GM12878 (cell line): Measurements from ENCODE around the gene PDZD7. TPM values are rescaled to one million over a fixed set of nuclear protein-coding genes. Genes with fewer than 3 reads are reported as not detected.

Source experiments
- ATAC-seq: fragments of 200-7000 bp; cut with Tn5 transposase; 3 replicates; pipeline ENCODE4 v1.9.1; 2020; ENCODE audit warnings: mild to moderate bottlenecking, moderate library complexity
- BruUV-seq: library from RNA; stranded (reverse); fragments of 400-500 nt; replicated peaks from 2 replicates; lab custom pipeline; 2021; lab: Mats Ljungman, UMichigan
- CTCF ChIA-PET: fragments of 300-600 bp; sonication (Branson Sonifier 250); formaldehyde crosslinking; extraction: SDS; loops from one replicate; lab custom pipeline; 2021; ENCODE audit warnings: inconsistent platforms; lab: Yijun Ruan, JAX
- POLR2A ChIA-PET: fragments of 350-600 bp; formaldehyde crosslinking; extraction: SDS; loops from one replicate; lab custom pipeline; 2021; ENCODE audit warnings: inconsistent platforms; lab: Charles Lee
- RAD21 ChIA-PET: fragments of 300-600 bp; sonication (Branson Sonifier 250); formaldehyde crosslinking; loops from one replicate; lab custom pipeline; 2023; ENCODE audit warnings: antibody characterized with exemption; ENCODE audit not compliant: unreplicated experiment; lab: Charles Lee
- SMC1A ChIA-PET: fragments of 300-600 bp; sonication (Branson Sonifier 250); formaldehyde crosslinking; loops from one replicate; lab custom pipeline; 2023; ENCODE audit not compliant: unreplicated experiment, uncharacterized antibody; lab: Charles Lee
- DNase-seq: peaks from one replicate; pipeline ENCODE4 v3.0.0-alpha.2; 2011; ENCODE audit warnings: low read depth, low spot score
- FAIRE-seq: peaks from 3 replicates; lab custom pipeline; 2011; peaks lifted over from hg19 to GRCh38; lab: Jason Lieb, UNC
- H2AFZ ChIP-seq: 2 replicates; pipeline ENCODE4 v1.6.0; 2011; ENCODE audit warnings: low read depth, low read length, control low read depth; ENCODE audit not compliant: control insufficient read depth
- H3K27ac ChIP-seq: 2 replicates; pipeline ENCODE4 v1.5.1; 2011; ENCODE audit warnings: control low read depth; ENCODE audit not compliant: control insufficient read depth, insufficient read depth
- H3K27me3 ChIP-seq, 2 experiments: replicated peaks in 1 of 2; 2 replicates each; pipeline versions ENCODE4 v1.6.0 to v1.6.1; 2011; ENCODE audit warnings: low read length in 1 of 2; ENCODE audit not compliant: control insufficient read depth in 2 of 2, insufficient read depth in 2 of 2
- H3K36me3 ChIP-seq, 2 experiments: 2 replicates each; pipeline ENCODE4 v1.5.1; 2011; ENCODE audit warnings: low read length in 1 of 2; ENCODE audit not compliant: control insufficient read depth in 2 of 2, insufficient read depth in 2 of 2
- H3K4me1 ChIP-seq: 2 replicates; pipeline ENCODE4 v1.6.1; 2011; ENCODE audit warnings: mild to moderate bottlenecking, low read length, moderate library complexity, mixed read lengths; ENCODE audit not compliant: control insufficient read depth, insufficient read depth
- H3K4me2 ChIP-seq: 2 replicates; pipeline ENCODE4 v1.6.0; 2011; ENCODE audit warnings: control low read depth; ENCODE audit not compliant: control insufficient read depth, insufficient read depth
- H3K4me3 ChIP-seq: fragments of 200-600 bp; sonication (generic); 2 replicates; pipeline ENCODE4 v1.5.1; 2016
- H3K79me2 ChIP-seq: 2 replicates; pipeline ENCODE4 v1.6.0; 2011; ENCODE audit warnings: low read length; ENCODE audit not compliant: control insufficient read depth, insufficient read depth
- H3K9ac ChIP-seq: 2 replicates; pipeline ENCODE4 v1.8.0; 2011; ENCODE audit warnings: low read length, control low read depth, mixed read lengths; ENCODE audit not compliant: control insufficient read depth, insufficient read depth
- H3K9me3 ChIP-seq: replicated peaks from 3 replicates; pipeline ENCODE4 v1.5.1; 2011; ENCODE audit warnings: mild to moderate bottlenecking, low read length; ENCODE audit not compliant: control insufficient read depth, insufficient read depth
- H4K20me1 ChIP-seq: 2 replicates; pipeline ENCODE4 v1.6.0; 2011; ENCODE audit not compliant: control insufficient read depth, insufficient read depth
- ATF7 ChIP-seq: fragments of 450-650 bp; IDR thresholded peaks from 2 replicates; pipeline ENCODE4 v1.6.1; 2016; ENCODE audit warnings: low read depth, mild to moderate bottlenecking
- BHLHE40 ChIP-seq, 2 experiments: fragments of 450-650 bp in 1 of 2; IDR thresholded peaks; 2 replicates each; pipeline ENCODE4 v1.6.1; 2011 to 2017; ENCODE audit warnings: low read depth in 2 of 2, borderline replicate concordance in 1 of 2, improper control_type of control experiment in 1 of 2, low read length in 1 of 2, mild to moderate bottlenecking in 1 of 2
- JUNB ChIP-seq: IDR thresholded peaks from 2 replicates; pipeline ENCODE4 v1.6.1; 2016; ENCODE audit warnings: antibody characterized with exemption, mild to moderate bottlenecking
- NRF1 ChIP-seq: conservative IDR thresholded peaks from 2 replicates; pipeline ENCODE4 v1.6.1; 2011; ENCODE audit warnings: mild to moderate bottlenecking, low read depth, low read length, improper control_type of control experiment
- PML ChIP-seq: IDR thresholded peaks from 2 replicates; pipeline ENCODE4 v1.6.1; 2012; ENCODE audit warnings: low read length, inconsistent platforms
- POLR2A ChIP-seq: IDR thresholded peaks from 2 replicates; pipeline ENCODE4 v1.6.1; 2011; ENCODE audit warnings: low read depth, mild to moderate bottlenecking, low read length
- RAD51 ChIP-seq: fragments of 450-650 bp; IDR thresholded peaks from 2 replicates; pipeline ENCODE4 v1.6.1; 2016; ENCODE audit warnings: moderate library complexity, mild to moderate bottlenecking, inconsistent platforms
- SPI1 ChIP-seq: IDR thresholded peaks from 2 replicates; pipeline ENCODE4 v1.6.1; 2011; ENCODE audit warnings: low read depth, mild to moderate bottlenecking, low read length, moderate library complexity, borderline replicate concordance; ENCODE audit not compliant: insufficient read depth
- STAT1 ChIP-seq: fragments of 450-650 bp; conservative IDR thresholded peaks from 2 replicates; pipeline ENCODE4 v1.6.1; 2014; ENCODE audit warnings: antibody characterized with exemption, mild to moderate bottlenecking
- YBX1 ChIP-seq: fragments of 450-650 bp; IDR thresholded peaks from 2 replicates; pipeline ENCODE4 v1.6.1; 2016; ENCODE audit warnings: antibody characterized with exemption
- YY1 ChIP-seq: IDR thresholded peaks from 2 replicates; pipeline ENCODE4 v1.6.1; 2011; ENCODE audit warnings: low read depth, mild to moderate bottlenecking, low read length
- ZBTB11 ChIP-seq: fragments of 450-650 bp; formaldehyde crosslinking; IDR thresholded peaks from 2 replicates; pipeline ENCODE4 v1.5.0; 2022; ENCODE audit warnings: mild to moderate bottlenecking, missing genetic modification characterization
- ZNF207 ChIP-seq: fragments of 450-650 bp; IDR thresholded peaks from 2 replicates; pipeline ENCODE4 v1.6.1; 2014; ENCODE audit warnings: antibody characterized with exemption, mild to moderate bottlenecking, borderline replicate concordance
- ZNF24 ChIP-seq: fragments of 450-650 bp; IDR thresholded peaks from 2 replicates; pipeline ENCODE4 v1.6.1; 2017; ENCODE audit warnings: antibody characterized with exemption, mild to moderate bottlenecking
- ZNF384 ChIP-seq: IDR thresholded peaks from 2 replicates; pipeline ENCODE4 v1.6.1; 2012; ENCODE audit warnings: low read depth, mild to moderate bottlenecking, low read length, improper control_type of control experiment, borderline replicate concordance
- WGBS: methylation state at CpG from one replicate; pipeline ENCODE4 v1.1.6; 2016; ENCODE audit warnings: low lambda C conversion rate; ENCODE audit not compliant: insufficient replicate concordance, insufficient coverage; ENCODE audit errors: missing lambda C conversion rate; 5-methylcytosine and 5-hydroxymethylcytosine counted together
- in situ Hi-C: fragments of 300-500 bp; cut with MboI; formaldehyde crosslinking; loops from 9 replicates; pipeline ENCODE4 v1.14.3; 2018; ENCODE audit warnings: mixed read lengths
- intact Hi-C: fragments of 100-400 bp; cut with micrococcal nuclease; formaldehyde crosslinking; loops from one replicate; pipeline ENCODE4 v1.14.2; 2022; ENCODE audit not compliant: unreplicated experiment
- polyA plus RNA-seq, 11 experiments: library from polyadenylated mRNA; depleted of rRNA in 4 of 11; unstranded in 6 of 11; stranded (reverse) in 5 of 11; fragments of >200 nt; fragmentation: Nextera tagmentation in 4 of 11; fragmentation: Illumina TruSeq in 1 of 11; extraction: Ambion mirVana in 4 of 11; extraction: Trizol in 1 of 11; gene quantifications; 1 replicate in 1 of 11; 2 replicates in 10 of 11; pipeline versions ENCODE4 v1.2.1 to v1.2.3, GENCODE V29; 2011 to 2016; ENCODE audit warnings: inconsistent platforms in 2 of 11, missing spikeins in 2 of 11, low read depth in 1 of 11
- total RNA-seq, 4 experiments: library from RNA; depleted of rRNA in 3 of 4; stranded (reverse); fragments of >200 nt in 3 of 4; fragmentation: Illumina TruSeq in 1 of 4; extraction: Trizol in 1 of 4; gene quantifications; 2 replicates each; pipeline versions ENCODE4 v1.2.1 to v1.2.3, GENCODE V29; 2013 to 2021
- TF ChIP-seq, protein P1 (sequence below): fragments of 150-350 bp; IDR thresholded peaks from 2 replicates; pipeline ENCODE4 v1.6.1; 2014; ENCODE audit warnings: mild to moderate bottlenecking, low read depth, low read length

Gene PDZD7
- total and polyA plus RNA-seq, 10 of the 15 experiments (the other 5 are each of a cell fraction or from before 2014, with no cell fraction given), result 0.01 to 0.20 (median 0.03) TPM; not detected in 7

DNA sequence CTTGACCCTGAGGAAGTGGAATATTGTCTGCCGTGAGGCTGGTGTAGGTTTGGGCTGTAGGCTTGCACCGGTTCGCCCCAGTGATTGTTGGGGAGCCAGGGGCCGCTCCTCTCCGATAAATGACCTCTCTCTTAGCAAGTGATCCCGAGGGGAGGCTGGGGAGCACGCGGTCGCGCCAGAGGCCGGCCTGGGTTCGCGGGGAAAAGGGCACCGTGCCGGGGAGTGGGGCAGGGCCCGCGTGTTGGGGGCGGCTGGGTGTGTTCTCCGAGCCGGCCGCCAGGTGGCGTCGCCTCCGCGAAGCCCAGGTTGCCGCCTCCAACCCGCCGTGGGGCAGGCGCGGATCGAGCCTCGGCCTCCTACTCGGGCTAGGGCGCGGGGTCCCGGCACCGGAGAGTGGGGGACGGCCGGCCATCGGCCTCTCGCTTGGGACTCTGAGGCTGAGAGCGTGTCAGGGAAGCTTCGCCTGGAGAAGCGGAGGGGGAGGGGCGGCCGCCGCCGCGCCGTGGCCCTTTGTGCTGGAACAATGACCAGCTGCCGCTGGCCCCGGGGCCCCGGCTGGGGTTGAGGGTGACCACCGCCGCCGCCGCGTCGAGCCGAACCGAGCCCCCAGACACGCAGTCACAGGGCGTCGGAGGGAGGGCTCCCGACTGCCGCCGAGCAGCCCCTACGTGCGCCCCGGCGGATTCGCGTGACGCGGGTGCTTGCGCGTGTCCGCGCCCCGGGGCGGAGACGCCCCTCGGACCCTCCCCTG, 31.8 kb downstream of the PDZD7 start (continued):
- peak; percentile 64 for TF ChIP-seq YY1
- TF ChIP-seq JUNB, result no peak
- no peak for TF ChIP-seq PML
- TF ChIP-seq ZNF24, result 0 out of 2 replicates have a peak, but pooled peaks have one; percentile 22
- TF ChIP-seq POLR2A, result peak; percentile 77
- no peak for TF ChIP-seq ATF7
- TF ChIP-seq, all 136 proteins: peak for 24

DNA sequence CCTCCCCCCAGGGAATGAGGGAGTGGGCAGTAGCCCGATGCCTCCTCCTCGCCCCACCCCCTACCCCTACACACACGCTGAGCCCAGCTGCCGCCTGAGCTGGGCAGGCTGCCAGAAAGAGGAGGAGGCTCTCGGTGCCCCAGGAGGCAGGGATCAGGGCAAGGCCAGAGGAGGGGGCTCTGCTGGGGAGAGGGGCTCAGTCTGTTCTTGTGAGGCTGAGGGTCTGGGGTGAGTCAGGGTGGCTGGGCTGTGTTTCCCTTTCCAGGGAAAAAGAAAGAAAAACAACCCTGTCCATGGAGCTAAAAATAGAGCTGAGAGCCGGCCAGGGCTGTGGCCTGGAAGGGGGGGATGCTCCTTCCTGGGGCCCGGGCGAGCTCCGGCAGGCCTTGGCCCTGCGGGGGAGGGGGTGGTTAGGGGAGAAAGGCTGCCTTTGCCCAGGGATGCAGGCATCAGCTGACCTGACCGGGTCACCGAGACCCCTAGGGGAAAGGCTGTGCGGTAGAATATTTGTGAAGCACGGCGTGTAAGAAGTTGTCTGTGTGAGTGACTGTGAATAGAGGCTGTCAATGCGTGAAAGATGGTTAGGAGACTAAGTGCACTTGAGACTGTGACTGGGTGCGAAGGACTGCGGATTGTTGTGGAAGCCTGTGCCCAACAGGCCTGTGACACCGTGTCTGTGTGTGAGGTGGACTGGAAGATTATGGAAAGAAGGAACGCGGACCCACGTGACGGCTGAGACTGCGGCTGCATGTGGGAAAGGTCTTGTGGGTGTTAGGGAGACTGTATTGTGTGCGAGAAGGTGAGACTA, 32.5 kb downstream of the PDZD7 start:
- Histone ChIP-seq H3K4me1 (peaks cover 17% of the 10 kb centered on the region), H3K27me3 (no peaks in the 10 kb centered on the region), H3K9me3 (no peaks in the 10 kb centered on the region), H2AFZ (peak overlapping the region; percentile 90), H3K4me2 (peak overlapping the region; percentile 99), H3K27ac (peak overlapping the region; percentile 88), H3K79me2 (peaks cover 10% of the 10 kb centered on the region), H4K20me1 (no peaks in the 10 kb centered on the region), H3K36me3 (peaks cover 0 to 2% of the 10 kb centered on the region in 2 experiments; a peak in 2 of 4 replicates), H3K4me3 (peak overlapping the region; percentile 86), H3K9ac (peak overlapping the region; percentile 63)
- 9% methylated on average over 22 of the region's 25 CpGs for WGBS
- ChIA-PET RAD21 (interaction anchor here (0.6 to 4.6 kb wide), 14 partner anchors 11 to 1249 kb away, joined by 3 to 26 read pairs (median 4); partner anchors contain the start of genes KAZALD1, MRPL43, PDZD7 and SFXN3), SMC1A (interaction anchor here (1.4 to 2.0 kb wide), 4 partner anchors 12 to 43 kb away, joined by 4 to 9 read pairs (median 6); no protein-coding TSS in a partner anchor), POLR2A (interaction anchor here (0.6 to 3.8 kb wide), 10 partner anchors 12 to 491 kb away, joined by 3 to 23 read pairs (median 4); partner anchors contain the start of genes KAZALD1, MRPL43 and TWNK), CTCF (interaction anchor here (0.6 to 5.7 kb wide), 29 partner anchors 8 to 997 kb away, joined by 3 to 91 read pairs (median 4); partner anchors contain the start of genes KAZALD1, MRPL43, PDZD7 and SEMA4G)
- ATAC-seq (peak; percentile 60), FAIRE-seq (no peak), DNase-seq (no peak)
- in situ Hi-C loops (no loop called here), intact Hi-C loops (loop anchor here (5.0 kb wide), 1 partner anchor 86 kb away; the partner anchor contains the start of gene SLF2)
- no TSS peak for BruUV-seq
- TF ChIP-seq NRF1 (no peak), SPI1 (peak; percentile 43; the same call in 1 of the 2 replicates), ZNF207 (no peak), STAT1 (no peak), ZBTB11 (CRISPR knock-in tag) (no peak), ZNF384 (no peak), RAD51 (peak; percentile 70; the same call in 1 of the 2 replicates), YBX1 (no peak), BHLHE40 (IDR thresholded peaks at IDR 0.05; ENCODE audit: borderline replicate concordance in 1 of 2, low read depth in 2 of 2, low read length in 1 of 2) (no peak)
- TF ChIP-seq, protein P1, sequence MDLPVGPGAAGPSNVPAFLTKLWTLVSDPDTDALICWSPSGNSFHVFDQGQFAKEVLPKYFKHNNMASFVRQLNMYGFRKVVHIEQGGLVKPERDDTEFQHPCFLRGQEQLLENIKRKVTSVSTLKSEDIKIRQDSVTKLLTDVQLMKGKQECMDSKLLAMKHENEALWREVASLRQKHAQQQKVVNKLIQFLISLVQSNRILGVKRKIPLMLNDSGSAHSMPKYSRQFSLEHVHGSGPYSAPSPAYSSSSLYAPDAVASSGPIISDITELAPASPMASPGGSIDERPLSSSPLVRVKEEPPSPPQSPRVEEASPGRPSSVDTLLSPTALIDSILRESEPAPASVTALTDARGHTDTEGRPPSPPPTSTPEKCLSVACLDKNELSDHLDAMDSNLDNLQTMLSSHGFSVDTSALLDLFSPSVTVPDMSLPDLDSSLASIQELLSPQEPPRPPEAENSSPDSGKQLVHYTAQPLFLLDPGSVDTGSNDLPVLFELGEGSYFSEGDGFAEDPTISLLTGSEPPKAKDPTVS, result no peak
